Fibroblast of the conjunctiva (primary cell): ENCODE data around the gene KCNAB1.

Experiments
- DNase-seq: peaks from one replicate; pipeline ENCODE4 v3.0.0-alpha.2; 2010; ENCODE audit warnings: low read depth

The KCNAB1 gene

DNA sequence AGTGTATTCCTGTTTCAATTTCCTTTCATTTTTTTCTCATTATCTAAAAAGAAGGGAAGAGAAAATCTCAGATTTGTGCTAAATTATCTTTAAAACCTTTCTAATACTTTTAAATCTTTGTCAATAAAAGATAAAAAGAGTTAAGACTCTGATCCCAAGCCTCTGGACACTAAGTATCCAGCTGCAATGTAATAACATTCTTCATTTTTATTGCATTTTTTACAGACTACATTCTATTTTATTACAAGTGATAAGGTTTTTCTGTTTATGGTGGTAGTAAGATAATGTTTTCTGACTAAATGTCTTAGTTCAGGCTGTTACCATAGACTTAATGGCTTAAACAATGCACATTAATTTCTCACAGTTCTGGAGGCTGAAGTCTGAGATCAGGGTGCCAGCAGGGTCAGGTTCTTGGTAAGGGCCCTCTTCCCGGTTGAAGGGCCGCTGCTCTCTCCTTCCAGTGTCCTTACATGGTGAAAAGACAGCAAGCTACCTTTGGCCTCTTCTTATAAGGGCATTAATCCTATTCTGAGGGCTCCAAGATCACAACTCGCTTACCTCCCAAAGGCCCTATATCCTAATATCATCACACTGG lies 19.7 kb downstream of the KCNAB1 start:
- no peak for DNase-seq

DNA sequence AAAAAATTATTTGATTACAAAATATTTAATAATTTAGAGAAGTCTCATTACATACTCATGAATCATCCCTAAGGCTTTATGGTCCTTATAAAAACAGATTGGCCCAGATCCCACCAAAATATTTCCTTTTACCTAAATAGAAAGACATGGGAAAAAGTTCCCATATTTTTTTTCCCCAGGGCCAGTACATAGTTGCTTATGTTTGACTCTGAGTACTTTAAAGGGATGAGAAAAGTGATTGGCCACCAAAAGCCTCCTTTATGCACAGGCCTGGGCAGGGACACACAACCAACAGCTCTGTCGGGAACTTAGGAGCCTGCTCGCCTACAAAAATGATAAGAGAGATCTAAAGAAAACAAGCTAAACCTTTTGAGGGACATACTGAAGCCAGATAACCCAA lies 22.3 kb downstream of the KCNAB1 start:
- DNase-seq, result peak; percentile 3

DNA sequence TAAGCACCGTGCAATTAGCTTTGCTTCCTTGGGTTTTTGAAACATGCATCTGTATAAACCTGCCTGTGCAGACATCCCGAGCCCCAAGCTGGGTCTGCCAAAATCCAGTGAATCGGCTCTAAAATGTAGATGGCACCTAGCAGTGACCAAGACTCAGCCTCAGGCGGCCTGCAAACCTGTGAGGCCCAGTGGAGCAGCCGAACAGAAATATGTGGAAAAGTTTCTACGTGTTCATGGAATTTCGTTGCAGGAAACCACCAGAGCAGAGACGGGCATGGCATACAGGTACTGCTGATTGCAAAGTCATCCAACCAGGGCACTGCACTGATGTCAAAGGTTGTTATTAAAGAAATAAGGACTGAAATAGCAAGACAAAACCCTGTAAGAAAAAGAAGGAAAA lies 22.8 kb downstream of the KCNAB1 start:
- DNase-seq, result no peak

DNA sequence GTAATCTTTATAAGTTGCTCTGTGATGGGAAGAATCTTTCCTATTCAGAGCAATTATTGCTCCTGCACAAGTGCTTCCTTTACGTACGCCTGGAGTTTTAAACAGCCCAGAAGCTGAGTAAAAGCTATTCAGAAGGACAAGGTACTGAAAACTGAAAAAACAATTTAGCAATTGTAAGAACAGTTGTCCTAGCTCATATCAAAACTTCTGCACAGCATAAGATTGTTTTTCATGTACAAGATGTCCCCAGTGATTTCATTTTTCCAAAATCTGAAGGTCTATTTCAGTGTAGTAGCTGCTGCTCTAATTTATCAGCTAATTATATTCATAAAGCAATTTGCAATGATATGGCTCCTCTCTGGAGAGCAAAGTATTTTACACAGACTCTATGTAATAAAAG lies 23.7 kb downstream of the KCNAB1 start:
- DNase-seq, result no peak

DNA sequence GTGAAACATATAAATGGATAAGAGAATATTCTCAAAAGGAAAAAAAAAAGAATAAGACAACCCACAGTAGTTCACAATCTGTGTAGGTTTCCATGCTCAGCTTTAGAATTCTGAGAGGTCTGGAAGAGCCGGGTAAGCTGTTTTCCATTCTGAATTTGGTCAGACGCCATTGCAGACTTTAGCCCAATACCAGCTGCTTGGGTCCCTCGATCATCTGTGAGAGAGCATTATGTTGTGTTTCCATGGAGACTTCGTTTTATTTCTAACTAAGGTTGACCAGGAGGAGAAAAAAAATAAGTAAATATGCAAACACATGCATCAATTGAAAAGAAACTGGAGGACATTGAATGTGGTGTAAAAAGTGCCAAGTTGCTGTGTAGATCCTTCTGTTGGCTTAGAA lies 25.5 kb downstream of the KCNAB1 start:
- no peak for DNase-seq

DNA sequence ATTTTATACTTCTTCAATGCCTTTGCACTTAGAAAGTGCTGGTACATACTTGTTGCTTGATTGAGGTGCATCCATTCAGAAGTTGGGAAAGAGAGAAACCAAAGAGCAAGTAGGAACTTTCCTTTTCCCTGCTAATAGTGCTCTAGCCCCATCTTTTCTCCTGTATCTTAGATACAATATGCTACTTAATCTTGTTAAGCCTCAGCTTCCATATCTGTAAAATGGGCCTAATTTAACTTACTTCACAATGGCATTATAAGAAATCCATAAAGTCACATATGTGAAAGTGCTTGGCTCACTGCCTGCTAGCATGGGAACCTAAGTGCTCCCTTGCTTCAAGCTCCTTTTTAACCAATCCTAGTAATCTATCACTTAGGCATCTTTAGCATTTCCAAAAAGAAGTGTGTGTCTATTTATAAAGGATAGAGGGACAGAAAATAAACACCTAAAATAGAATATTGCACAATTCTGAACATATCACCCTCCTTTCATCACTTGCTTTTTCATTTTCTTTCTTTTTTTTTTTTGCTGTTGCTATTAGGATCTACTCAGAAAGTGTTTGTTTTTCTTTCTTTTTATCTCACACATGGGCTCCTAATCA lies 28.1 kb downstream of the KCNAB1 start:
- DNase-seq, result no peak

DNA sequence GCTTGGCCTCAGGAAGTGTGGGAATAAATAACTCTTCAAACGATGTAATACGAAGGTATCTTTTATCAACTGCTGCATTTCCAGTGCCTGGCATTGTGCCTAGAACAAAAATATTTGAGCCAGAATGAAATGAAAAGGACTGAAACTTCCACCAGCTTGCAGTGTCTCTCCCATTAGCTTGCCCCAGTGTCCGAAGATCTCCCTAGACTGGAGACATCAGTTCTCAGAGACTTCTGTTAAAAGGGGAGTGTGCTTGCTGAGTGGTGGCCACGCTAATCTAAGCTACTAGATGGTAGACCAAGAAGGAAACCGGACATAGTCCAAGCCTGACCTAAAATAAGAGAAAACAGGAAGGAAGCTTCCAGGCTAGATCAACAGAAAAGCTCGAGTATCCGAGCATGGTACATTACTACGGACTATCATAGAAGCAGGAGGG lies 28.6 kb downstream of the KCNAB1 start:
- no peak for DNase-seq

DNA sequence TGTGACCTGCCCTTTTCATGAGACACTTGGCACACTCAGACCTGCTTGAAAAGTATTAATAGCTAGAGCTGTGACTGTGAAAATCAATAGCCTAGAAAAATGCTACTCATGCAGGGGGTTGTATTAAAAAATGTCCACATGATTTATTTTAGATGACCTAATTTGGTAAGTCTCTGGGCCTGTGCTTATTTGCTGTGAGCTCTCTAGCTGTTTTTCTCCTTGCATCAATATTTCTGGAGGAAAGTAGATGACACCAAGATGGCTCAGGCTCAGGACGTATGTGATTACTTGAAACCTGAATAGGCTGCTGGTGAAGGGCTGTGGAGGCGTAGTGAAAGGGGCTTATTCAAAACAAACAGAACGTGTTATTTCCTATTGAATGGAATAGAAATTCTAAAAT lies 29.5 kb downstream of the KCNAB1 start:
- no peak for DNase-seq

DNA sequence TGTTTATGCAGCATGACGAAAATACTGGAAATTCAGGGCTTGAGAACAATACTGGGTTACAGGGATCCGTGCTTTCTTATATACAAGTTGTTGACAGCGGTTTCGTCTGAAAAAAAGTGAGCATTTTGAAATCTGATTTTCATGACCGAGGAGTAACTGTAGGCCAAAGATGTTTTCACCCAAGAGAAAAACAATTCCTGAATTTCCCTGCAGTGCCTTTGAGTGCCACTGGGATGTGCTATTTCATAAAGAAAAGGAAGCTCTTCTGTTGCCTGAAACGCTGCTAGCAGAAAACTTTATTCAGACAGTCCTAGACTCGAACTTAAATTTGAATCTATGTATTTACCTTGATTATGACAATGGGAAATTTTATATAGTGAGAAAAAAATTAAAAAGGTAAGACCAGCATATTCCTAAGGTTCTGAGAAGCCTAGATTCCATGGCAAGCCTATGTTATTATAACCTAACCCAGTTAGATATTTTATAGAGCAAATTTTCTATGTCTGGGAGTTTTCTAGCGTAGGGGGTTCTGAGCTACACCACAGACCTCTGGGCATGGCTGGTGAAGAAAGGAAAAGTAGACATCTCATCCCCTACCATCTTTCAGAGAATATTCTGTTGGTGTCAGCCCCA lies 30.2 kb downstream of the KCNAB1 start:
- DNase-seq, result peak; percentile 47

DNA sequence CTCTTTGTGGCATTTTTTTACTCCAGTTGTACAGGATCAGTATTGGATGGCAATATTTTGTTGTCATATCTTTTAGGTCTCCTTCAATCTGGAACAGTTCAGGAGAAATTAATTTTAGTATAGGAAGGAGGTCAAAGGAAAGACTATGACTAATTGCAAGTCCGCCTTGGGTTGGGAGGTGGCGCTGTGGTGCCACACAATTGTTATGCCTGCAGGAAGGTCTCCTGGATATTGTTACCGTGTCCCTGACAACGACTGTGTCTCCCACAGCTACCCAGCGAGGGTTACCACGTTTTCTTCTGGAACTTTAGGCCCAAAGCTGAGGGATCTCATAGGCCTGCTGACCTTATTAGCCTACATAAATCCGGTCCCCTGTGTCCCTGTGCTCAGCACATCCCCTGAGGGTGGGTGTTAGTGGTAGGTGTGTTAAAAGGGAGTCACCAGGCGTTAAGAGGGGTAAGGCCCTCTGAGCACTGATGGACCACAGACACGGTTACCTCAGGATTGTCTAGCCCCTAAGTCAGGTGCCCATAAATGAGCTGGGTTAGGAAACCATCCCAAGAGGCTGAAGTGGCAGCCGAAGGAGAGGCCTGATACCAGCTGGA lies 31.5 kb downstream of the KCNAB1 start:
- peak; percentile 63 for DNase-seq

DNA sequence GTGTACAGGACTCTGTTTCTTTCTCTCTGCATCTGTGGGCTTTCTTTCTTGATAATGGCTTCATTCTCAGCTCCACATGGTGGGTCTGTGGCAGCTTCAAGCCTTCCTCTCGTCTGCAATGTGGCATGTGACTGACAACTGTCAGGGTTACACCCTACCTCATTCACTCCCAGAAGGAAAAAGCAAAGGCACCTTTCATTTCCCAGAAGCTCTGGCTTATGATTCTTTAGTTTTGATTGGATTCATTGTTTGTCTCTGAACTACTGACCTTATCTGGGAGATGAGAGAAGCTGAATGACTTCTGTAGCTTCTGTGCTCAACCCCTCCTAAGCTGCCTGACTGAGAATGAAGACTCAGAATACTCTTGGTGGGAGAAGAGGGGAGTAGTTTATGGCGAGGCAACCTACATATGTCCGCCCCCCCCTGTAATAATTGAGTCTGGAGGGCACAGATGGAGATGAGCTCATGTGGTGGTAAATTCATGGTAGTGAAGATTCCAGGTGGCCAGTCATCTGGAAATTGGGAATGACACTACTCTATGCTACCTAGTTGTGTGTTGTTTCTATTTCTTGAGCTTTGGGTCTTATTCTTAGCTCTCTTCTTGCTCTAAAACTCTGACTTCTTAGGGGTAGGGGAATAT lies 38.4 kb downstream of the KCNAB1 start:
- DNase-seq, result no peak

DNA sequence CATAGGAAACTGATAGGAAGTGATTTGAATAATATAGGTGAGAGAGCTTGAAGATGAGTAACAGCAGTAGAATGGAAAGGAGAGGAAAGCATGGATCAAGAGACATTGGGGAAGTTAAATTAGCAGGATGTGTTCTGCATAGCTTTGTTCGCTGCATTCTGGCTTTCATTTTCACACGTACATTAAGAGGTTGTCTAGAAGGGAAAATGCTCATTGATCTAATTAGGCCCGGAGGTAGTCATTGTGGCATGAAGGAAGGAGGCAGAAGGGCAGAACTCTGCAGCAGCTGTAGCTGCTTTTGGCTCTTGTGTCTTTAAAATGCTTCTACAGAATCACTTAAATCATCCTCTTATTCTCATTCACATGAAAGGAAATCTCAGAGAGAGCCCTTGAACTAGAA lies 40.3 kb downstream of the KCNAB1 start:
- DNase-seq, result no peak

DNA sequence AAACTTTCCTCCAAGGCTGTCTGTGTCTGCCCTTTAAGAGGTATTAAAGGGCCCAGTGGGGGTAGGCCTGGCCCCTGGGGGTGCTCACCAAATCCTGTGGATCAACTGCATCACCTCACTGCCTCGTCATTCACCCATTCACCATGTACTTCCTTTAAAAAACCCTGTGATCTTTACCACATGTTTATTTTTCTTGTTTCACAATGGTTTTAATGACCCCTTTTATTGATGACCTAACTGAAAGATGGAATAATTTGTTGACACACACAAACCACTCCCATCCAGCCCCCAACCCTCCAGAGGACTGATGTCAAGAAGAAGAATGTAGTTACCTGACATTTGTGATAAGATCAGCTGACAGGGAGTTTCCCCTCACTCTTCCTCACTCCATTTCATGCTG lies 40.8 kb downstream of the KCNAB1 start:
- DNase-seq, result no peak

DNA sequence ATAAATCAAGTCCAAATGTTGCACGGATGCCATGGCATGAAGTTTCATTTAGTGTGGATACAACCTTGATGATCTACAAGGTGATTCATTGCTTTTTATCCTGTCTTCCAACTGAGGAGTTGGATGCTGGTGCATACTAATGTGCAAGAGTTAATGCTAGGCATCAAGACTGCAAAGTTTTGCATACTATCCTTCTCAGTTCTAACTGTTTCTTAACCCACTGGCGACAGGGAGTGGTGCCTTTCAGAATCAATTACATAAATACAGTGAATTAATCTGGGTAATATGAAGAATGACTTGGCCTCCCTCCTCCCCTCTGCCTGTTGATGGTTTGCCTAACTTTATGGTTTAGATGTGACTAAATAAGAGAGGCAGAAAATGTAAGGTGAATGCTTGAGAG lies 43.5 kb downstream of the KCNAB1 start:
- no peak for DNase-seq

DNA sequence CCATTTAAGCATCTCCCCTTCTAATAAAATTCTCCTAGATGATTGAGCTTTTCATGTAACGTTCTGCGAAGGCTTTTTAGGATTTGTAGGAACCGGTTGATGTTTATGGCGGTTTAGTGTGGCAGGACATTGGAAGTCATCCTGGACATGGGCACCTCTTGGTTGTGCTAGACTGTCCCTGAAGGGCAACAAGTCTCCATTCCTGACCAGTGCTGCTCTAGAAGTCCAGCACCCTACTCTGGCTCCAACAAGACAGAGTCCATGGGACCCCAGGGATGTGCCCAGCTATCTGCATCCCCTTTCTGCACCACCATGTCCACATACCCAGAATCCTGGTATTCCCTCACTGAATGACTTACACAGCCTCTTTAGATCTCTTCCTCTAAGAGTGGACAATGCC lies 46.4 kb downstream of the KCNAB1 start:
- DNase-seq, result no peak

DNA sequence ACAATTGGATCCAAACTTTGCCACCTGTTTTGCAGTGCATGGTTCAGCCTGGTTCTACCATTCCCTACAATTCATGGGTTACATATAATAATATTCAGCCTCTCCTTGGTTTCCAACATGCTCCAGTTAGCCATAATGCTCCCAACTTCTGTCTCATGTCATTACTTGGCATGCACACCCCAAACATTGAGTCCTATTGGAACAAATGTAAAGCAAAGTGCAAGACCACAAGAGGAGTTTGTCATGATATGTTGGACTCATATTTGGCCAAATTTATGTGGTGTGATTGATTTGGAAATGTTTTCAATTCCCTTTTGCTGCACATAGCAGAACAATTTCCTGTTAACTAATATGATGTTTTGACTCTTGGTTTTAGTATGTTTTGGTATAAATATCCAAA lies 50.2 kb downstream of the KCNAB1 start:
- DNase-seq, result no peak

DNA sequence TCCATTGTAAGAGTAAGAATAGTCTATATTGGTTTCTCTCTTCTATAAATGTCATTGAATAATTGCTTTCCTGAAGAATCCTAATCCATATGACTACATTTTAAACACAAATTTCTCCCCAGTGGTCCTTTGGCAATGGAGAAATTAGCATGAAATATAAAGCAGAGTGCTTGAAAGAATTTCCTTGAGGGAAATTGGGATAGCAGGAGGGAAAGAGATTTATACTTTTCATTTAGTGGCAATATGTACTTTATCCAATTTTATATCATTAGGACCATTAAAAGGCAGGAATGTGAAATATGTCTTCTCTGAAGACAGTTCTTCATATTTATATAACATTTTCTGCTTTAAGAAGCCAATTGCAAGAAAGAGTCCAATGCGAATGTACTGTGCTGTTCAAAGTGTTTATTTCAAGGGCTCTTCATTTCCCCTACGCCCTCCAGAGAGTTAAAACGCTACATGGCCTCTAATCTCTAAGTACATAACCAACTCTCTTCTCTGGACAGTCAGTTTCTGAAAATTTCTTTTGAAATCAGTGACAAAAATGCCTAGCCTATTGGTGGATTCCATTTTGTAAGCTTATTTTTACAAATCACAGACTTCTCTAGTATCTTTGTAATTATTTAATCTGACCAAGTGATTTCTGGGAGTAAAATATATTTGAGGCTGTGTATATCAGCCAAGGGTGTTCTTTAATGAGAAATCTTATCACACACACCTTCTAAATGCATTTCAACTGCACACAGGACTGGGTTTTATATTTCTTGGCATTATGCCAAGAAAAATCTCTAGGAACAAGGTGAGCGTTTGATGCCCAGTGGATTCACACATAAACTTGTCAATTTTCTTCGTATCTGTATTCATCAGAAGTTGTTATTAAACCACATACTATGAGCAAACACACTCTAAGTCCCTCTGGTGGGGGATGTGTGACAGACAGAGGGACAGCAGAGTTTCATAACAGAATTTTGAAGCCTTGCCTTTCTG lies 51.2 kb downstream of the KCNAB1 start:
- DNase-seq, result no peak

DNA sequence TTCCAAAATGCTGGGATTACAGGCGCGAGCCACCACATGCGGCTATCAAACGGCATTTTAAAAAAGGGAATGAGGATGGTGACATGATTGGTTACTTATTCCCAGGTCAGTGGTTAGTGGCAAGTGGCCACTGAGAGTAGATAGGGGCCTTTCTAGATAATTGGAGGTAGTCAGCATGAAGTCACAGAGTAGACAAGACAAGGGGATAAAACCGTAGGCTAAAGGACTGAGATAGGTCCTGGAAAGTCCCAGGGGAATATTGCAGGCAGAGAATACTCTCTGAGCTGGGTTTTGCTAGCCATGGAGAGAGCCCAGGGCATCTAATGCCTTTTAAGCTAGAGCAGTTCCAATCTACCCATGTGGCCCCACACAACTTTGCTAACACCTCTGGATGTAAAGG lies 52.2 kb downstream of the KCNAB1 start:
- DNase-seq, result no peak

DNA sequence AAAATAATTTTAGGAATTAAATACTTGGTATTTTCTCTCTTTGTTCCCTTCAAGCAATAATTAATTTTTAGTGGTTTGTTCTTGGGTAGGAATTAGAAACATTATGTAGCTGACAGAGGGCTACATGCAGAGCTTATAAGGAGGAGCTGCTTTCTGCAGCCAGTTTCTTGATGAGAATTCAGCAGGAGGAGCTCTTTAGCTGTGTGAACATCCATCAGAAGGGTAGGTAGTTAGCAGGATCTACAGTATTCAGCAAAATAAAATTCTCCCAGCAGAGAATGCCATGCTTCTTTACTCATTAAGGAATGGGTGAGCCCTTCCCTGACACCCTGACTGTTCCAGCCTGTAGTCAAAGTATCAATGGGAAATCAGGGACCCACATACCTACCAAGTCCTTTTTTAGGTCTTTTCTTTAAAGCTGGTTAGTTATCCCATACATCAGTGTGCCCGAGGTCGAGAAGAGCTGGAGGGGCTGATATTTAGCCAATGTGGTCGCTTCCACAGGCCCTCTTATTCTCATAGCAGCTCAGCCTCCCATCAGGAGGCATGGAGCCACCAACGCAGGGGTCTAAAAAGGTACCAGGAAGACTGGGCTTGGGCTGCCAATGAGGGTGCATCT lies 54.0 kb downstream of the KCNAB1 start:
- DNase-seq, result no peak

DNA sequence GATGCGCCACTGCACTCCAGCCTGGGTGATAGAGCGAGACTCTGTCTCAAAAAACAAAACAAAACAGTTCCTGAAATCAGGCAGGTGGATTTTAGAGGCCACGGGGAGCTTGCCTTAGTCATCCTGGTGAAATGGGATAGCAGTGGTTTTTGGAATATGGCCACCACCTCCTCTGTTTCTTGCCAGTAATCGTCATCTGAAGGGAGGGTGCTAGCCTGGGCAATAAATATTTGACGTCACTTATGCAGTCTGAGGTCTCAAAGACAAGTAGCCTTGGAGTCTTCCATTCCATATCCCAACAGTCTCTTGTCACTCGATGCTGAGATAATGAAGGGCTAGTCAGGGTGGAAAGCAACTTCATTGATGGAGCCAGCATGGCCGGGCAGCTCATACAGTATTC lies 55.2 kb downstream of the KCNAB1 start:
- no peak for DNase-seq

DNA sequence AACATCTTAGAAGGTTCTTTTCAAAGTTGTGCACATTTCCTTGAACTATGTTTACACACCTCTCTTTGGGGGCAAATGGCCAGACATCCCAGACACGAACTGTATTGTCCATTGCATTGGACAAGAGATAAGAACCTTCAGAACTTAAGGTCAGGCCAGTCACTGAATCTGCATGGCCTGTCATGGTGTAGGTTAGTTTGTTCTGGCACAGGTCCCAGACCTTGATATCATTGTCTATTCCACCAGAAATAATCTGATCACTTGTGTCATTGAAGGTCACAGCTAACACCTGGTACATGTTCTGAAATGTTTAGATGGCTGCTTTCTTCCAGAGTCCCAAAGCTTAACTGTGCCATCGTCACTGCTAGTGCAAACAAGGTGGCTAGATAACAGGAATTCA lies 55.7 kb downstream of the KCNAB1 start:
- no peak for DNase-seq
